EH (cell line): ENCODE measurements around the gene LPIN3.

ENCODE experiments used
- DNase-seq: peaks from one replicate; pipeline ENCODE4 v3.0.0-alpha.2; 2015; ENCODE audit warnings: low read depth

The LPIN3 gene

GRCh38 chr20:41320441-41320840 lies 20.2 kb upstream of the LPIN3 start:
- no peak for DNase-seq

- no peak for DNase-seq
Measured at GRCh38 chr20:41320976-41321375, 19.6 kb upstream of the LPIN3 start.

GRCh38 chr20:41327178-41327577 lies 13.4 kb upstream of the LPIN3 start:
- no peak for DNase-seq

- DNase-seq, result peak; percentile 100
Measured at GRCh38 chr20:41329435-41330342, 10.9 kb upstream of the LPIN3 start.

- peak; percentile 83 for DNase-seq
Measured at GRCh38 chr20:41330343-41330720, 10.3 kb upstream of the LPIN3 start.

- no peak for DNase-seq
Measured at GRCh38 chr20:41330941-41331340, 9.7 kb upstream of the LPIN3 start.

GRCh38 chr20:41331731-41332130 lies 8.9 kb upstream of the LPIN3 start:
- DNase-seq, result no peak

- DNase-seq, result no peak
Measured at GRCh38 chr20:41334036-41334435, 6.6 kb upstream of the LPIN3 start.

GRCh38 chr20:41334443-41335421 lies 5.9 kb upstream of the LPIN3 start:
- peak; percentile 59 for DNase-seq

GRCh38 chr20:41335591-41335990 lies 5.0 kb upstream of the LPIN3 start:
- no peak for DNase-seq

GRCh38 chr20:41336711-41337492 lies 3.7 kb upstream of the LPIN3 start:
- DNase-seq, result no peak

- DNase-seq, result peak; percentile 73
Measured at GRCh38 chr20:41339957-41340326, 679 bp upstream of the LPIN3 start.

GRCh38 chr20:41342474-41343464 lies 2.1 kb downstream of the LPIN3 start:
- DNase-seq, result no peak

- no peak for DNase-seq
Measured at GRCh38 chr20:41344477-41344876, 3.9 kb downstream of the LPIN3 start.

GRCh38 chr20:41344938-41345728 lies 4.5 kb downstream of the LPIN3 start:
- DNase-seq, result no peak

GRCh38 chr20:41345729-41346067 lies 5.1 kb downstream of the LPIN3 start:
- DNase-seq, result no peak

GRCh38 chr20:41347523-41348429 lies 7.2 kb downstream of the LPIN3 start:
- DNase-seq, result no peak

GRCh38 chr20:41348430-41349172 lies 8.0 kb downstream of the LPIN3 start:
- no peak for DNase-seq
